Astrocyte (in vitro differentiated cells and primary cell): Measurements from ENCODE around the gene C1orf56.

Experiments
- EZH2 ChIP-seq: IDR thresholded peaks from 2 replicates; pipeline ENCODE4 v1.6.1; 2012; ENCODE audit warnings: mild to moderate bottlenecking, low read length, inconsistent platforms; ENCODE audit not compliant: insufficient read depth
- TF ChIP-seq, protein P1 (sequence below): IDR thresholded peaks from 2 replicates; pipeline ENCODE4 v1.5.1; 2011; ENCODE audit warnings: low read depth, mild to moderate bottlenecking, inconsistent platforms, low read length, moderate library complexity; ENCODE audit not compliant: insufficient read depth

DNA sequence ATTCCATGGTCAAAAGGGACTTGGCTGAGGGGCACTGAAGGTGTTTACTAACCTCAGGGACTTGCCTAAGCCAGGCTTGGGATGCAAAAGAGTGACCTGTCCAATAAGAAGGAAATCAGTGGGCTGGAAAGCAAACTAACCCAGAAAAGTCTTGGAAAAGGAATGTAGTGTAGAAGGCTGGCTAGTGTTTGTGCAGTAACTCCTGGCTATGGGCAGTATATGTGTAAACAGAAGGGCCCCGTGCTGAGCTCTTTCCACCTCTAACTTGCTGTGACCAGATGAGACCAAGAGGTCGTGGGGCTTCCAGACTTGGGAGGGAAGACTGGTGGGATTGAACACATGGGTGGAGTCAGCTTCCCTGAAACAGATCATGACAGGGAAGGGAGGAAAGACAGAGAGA is 44.9 kb upstream of the C1orf56 start:
- TF ChIP-seq EZH2: no peak
- TF ChIP-seq, protein P1, sequence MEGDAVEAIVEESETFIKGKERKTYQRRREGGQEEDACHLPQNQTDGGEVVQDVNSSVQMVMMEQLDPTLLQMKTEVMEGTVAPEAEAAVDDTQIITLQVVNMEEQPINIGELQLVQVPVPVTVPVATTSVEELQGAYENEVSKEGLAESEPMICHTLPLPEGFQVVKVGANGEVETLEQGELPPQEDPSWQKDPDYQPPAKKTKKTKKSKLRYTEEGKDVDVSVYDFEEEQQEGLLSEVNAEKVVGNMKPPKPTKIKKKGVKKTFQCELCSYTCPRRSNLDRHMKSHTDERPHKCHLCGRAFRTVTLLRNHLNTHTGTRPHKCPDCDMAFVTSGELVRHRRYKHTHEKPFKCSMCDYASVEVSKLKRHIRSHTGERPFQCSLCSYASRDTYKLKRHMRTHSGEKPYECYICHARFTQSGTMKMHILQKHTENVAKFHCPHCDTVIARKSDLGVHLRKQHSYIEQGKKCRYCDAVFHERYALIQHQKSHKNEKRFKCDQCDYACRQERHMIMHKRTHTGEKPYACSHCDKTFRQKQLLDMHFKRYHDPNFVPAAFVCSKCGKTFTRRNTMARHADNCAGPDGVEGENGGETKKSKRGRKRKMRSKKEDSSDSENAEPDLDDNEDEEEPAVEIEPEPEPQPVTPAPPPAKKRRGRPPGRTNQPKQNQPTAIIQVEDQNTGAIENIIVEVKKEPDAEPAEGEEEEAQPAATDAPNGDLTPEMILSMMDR: no peak
